GM19463 (cell line): ENCODE data around the gene ERFL.
"Not testable (repeated sequence)": the region's sequence is repeated elsewhere in the genome, so short reads cannot be mapped to it uniquely, and the experiment has no call there.

Experiments used
- ATAC-seq: cut with Tn5 transposase; IDR thresholded peaks from one replicate; pipeline ENCODE4 v1.9.1; 2021; ENCODE audit warnings: mild to moderate bottlenecking, moderate library complexity; ENCODE audit not compliant: unreplicated experiment

The ERFL gene

DNA sequence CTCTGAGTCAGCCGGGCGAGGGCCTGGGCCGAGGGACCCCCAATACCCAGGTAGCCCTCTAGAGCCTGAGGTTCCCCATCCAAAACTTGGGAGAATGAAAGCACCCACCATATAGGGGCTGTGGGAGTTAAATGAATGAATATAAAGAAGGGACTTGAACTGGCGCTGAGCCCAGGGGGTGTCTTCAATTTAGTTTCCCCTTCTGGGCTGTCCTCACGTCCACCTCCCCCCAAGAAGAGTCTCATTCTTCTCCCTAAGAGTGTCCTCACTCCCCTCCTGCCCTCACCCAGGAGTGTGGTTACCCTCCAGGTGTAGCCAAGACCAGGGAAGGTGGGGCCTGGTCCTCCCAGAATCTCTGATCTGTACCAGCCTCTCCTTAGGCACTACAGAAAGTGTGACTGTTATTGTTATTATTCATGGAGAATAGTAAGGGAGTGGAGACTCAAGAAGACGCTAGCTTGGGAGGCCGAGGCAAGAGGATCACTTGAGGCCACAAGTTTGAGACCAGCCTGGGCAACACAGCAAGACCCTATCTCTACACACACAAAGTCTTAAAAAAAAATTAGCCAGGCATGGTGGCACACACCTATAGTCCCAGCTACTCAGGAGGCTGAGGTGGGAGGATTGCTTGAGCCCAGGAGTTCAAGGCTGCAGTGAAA, 48.5 kb downstream of the ERFL start:
- no peak for ATAC-seq

DNA sequence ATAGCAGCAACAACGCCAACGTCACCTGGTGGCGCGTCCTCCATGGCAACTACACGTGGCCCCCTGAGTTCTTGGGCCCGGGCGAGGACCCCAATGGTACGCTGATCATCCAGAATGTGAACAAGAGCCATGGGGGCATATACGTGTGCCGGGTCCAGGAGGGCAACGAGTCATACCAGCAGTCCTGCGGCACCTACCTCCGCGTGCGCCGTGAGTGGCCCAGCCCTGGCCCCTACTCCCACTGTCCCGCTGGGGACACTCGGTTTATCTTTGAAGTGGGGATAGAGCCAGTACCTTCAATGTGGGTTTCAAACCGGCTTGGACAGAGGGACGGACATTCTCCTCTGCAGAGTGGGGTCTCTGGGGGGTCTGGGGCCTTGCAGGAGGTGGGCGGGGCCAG, 49.2 kb downstream of the ERFL start:
- no peak for ATAC-seq

DNA sequence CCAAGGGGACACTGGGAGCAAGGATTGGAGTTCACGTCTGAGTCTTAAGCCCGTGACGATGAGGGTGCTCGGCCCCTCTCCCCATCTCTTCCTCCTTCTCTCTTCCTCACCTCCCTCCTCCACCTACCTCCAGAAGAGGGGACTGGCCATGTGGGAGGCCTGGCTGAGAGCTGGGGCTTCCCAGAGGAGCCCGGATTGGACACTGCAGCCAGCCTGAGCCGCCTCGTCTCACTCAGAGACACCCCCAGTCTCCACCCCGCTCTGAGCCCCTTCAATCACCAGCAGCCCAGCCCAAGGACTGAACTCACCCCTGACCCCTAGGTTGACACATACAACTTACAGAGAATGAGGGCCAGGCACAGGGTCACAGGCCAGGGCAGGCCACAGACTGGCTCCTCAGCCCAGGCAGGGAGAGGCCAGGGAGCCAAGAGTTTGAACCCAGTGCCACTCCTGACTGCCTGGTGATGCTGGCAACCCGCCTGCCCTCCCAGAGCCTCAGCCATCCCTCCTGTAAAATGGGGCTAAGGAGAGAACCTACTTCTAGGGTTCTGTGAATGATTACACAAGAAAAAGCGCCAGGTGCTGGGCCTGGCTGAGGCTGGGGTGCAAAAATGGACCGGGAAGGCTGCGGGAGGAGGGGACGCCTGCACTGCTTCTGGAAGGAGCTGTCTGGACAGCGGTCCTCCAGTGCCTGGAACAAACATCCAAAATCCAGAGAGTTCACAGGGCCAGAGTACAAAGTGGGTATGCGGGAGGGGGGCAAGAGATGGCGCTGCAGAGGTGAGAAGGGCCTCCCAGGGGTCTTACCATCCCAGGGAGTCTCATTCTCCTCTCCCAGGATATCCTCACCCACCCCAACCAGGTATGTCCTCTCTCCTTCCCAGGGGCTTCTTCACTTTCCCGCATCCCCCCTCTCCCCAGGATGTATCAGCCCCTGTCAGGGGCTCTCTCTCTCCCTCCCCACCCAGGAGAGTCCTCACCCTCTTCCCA, 50.0 kb downstream of the ERFL start:
- ATAC-seq = peak; percentile 28

DNA sequence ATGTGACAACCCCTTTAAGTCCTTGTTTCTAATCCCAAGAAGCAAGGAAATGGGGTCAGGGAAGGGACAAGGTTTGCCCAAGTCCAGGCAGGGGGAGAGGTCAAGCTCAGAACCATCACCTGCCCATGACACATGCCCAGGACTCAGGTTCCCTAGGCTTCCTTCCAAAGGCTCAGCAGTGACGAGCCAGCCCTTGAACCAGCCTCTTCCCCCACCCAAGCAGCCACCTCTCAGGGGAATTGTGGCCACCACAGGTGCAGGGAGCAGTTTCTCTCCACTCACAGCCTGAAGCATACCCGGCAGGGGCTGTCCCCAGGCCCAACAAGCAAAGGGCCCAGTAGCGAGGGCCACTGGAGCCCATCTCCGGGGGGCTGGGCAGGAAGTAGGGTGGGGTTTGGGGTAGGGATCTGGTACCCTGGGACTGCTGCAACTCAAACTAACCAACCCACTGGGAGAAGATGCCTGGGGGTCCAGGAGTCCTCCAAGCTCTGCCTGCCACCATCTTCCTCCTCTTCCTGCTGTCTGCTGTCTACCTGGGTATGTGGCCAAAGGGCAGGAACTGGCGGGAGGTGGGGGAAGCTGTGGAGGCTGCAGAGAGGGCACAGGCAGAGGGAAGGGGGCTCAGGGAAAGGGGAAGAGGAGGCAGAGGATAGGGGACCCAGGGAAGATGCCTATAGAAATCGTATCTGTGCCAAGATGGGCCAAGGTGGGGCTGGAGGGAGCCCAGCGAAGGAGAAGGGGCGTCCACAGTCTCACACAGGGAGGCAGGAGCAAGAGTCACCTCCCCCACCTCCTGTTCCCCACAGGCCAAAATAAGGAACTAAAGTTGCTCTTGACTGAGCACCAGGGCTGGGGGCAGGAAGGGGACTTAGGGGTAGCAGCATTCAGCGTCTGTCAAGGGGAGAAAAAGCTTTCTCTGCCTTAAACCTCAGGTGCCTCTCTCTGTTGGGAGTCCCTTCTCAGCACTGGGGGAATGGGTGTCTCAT, 51.1 kb downstream of the ERFL start, which contains the start of gene CD79A:
CD79A (plus strand) TSS at position 433 of the 986 bp plus-strand sequence; CDS start at position 459, 26 bp downstream.
- peak; percentile 78 for ATAC-seq

DNA sequence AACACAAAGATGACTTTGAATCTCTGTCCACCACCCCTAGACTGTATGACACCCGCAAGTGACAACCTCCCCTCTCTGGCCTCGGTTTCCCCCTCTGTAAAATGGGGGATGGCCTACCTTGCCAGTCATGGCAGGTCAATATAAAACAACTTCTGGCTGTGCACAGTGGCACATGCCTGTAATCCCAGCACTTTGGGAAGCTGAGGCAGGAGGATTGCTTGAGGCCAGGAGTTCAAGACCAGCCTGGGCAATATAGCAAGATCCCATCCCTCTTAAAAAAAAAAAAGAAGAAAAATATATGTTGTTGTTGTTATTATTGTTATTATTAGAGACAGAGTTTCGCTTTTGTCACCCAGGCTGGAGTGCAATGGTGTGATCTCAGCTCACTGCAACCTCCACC, 52.3 kb downstream of the ERFL start:
- ATAC-seq = not testable (repeated sequence)

DNA sequence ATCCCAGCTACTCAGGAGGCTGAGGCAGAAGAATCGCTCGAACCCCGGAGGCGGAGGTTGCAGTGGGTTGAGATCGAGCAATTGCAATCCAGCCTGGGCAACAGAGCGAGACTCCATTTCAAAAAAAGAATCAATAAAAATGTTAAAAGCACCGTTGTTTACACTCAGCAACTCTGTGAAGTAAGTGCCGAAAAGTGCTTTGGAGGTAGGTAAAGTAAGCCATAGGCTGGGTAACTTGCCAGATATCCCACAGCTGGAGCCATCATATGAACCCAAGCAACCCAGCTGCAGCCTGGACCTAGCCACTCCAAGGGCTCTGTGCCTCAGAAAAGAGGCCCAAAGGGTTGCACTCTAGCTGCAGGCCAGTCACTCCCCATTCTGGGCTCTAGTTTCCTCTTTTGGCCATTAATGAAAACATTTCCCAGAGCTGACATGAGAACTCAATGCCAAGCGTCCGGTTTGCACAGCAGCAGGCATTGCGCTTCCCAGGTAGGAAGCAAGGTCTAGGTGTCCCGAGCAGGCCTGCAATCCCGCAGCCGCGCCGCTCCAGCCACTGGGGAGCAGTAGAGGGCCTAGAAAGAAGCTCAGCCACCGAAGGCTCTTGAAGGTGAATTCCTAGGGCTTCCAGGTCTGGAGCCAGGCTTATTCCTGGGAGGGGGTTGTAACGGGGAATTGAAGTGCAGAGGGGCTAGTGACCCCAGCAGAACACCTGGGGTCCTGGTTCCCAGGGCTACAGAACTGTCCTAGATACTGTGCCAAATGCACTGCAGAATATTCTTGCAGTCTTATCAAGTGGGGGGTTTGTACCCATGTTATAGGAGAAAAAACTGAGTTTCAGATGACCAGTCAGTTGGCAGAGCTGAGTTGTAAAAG, 55.2 kb downstream of the ERFL start:
- ATAC-seq = no peak

DNA sequence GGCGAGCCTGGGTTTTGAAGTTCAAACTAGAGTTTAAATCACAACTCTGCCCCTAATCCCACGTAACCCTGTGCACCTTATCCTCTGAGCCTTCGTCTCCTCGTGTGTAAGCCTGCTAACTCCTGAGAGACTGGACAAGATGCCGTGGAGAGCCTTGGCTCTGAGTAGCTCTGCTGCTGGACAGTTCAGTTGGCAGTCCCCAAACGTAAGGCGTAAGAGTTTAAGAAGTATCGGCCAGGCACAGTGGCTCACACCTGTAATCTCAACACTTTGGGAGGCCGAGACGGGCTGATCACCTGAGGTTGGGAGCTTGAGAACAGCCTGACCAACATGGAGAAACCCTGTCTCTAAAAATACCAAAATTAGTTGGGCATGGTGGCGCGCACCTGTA, 55.9 kb downstream of the ERFL start:
- ATAC-seq = no peak

DNA sequence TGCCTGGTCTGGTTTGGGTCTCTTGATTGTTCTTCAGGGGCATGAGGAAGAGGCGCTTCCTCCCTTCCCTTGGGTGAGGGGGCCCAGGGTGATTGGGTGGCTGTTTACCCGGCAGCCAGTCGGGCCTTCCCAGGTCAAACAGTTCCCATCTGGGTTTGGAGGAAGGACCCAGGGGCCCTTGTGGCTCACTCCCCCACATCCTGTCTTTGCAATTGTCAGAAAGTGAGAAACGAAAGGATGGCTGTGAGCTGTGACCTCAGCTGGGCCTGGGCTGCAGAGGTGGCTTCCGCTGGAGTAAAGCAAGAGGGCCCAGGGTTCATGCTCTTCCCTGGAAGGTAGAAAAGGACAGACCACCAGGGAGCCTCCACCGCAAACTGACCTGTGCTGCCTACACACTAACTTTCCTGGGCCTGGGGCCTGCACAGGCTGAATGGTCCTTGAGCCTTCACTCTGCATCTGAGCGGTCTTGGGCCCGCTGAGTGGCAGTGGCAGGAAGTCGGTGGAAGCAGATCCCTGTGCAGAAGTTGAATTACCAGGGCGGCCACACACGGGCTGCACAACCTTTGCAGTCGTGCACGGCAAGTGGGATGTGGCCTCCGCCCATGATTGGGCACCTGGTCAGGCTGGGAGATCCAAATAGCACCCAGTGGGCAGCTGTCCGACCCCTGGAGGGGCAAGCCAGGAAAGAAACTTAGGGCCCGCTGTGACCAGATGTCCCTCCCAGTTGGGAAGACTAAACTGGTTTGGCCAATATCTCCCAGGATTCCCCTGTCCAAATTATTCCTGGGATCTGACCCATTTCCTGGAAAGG, 56.5 kb downstream of the ERFL start:
- peak; percentile 60 for ATAC-seq

DNA sequence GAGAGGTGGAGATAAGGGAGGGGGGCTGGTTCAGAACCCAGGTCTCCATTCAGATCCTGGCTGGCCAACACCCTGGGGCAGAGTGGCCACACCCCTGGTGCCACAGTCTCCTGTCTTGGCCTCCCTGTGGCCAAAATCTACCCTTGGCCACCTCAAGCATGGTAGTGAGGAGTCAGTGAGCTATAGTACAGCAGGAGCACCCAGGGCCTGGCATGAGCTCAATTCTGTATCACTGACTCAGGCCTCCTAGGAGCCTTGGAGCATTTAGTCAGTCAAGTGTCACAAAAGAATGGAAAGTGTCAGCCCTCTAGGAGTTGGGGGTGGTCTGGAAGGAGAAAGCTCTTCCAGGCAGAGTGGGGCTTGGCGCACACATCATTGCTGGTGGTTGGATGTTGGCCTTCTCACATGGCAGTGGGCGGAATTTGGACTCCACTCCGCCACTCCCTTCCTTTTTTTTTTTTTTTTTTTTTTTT, 57.8 kb downstream of the ERFL start:
- ATAC-seq = no peak

DNA sequence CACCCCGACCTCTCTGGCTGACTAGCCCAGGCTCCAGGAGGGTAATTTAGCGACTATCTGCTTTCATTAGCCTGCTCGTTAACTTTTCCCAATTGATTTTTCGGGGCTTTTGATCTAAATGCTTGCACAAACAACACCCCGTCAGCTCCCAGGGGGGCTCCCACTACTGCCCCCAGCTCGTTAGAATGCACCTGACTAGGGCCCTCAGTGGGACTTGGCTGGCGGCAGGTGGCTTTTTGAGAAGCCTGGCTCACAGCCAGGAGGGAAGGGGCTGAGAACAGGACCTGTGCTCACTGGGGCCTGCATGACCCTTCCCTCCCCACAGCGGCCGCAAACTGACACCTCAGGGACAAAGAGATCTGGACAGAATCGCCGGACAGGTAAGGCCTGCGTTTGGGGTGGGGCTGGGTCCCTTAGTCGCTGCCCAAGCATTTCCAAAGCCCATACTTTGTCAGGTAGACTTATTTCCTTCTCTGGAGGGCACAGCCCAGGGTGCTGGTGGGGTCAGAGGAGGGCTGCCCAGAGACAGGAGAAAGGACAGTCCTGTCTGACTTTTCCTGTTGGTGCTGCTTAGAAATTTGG, 58.8 kb downstream of the ERFL start:
- ATAC-seq = no peak

DNA sequence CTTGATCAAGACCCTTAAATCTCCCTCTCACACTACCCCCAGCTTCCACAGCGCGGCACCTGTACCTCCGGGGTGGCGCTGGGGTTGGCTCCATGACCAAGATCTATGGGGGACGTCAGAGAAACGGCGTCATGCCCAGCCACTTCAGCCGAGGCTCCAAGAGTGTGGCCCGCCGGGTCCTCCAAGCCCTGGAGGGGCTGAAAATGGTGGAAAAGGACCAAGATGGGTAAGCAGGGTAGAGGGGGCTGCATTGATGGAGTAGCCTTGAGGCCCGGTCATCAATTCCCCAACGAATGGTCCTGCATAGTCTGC, 59.3 kb downstream of the ERFL start:
- ATAC-seq = no peak

DNA sequence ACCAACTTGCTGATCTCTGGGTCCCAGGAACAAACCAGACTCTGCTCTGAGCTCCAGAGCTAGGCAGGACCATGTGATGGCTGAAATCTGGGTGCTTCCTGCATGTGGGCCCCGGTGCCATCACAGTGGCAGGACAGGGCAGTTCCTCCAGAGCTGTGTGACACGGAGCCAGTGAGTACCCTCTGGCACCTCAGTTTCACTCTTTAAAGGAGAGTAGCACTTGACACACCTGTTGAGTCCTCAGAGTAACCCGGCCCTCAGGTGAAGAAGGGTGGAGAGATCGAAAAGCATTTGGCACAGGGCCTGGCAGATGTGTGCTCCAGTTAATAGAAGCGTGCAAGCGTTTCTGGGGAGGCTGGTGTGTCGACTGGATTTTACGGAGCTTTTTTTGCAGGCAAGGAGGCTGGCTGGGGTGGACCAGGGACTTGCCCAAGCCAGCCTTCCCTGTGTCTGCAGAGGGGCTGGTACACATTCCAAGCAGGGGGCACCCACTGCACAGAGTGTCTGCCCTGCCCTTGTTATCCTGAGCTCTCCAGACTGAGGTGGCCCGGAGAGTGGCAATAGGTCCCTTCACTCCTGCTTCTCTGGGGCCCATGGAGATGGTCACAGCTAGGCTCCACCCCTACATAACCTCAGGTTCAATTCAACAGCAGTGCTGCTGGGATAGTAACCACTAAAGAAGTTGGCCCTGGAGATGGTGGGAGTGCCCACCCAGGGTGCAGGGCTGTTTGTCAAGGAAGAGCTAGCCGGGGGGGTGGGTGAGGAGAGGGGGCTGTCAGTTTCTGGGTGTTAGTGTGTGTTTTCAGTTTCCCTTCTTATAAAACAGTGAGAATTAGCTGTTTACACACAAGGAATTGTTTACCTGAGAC, 59.9 kb downstream of the ERFL start:
- no peak for ATAC-seq

DNA sequence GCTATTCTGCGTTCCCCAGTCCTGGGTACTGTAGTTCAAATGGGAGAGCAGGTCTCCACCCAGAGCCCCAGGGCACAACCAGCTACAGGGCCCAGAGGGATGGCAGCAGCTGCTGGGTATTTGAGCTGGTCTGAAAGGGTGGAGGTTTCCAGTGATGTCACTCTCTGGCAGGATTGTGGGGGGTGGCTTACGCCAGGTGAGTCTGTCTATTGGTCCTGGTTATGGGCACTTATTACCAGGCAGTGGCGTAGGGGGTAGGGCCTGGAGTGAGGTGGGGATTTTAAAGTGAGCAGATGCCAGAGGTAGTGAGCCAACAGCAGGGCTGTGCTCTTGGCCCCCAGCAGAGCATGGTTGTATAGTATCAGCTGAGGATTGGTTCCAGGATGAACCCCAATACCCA, 62.0 kb downstream of the ERFL start:
- ATAC-seq = no peak

DNA sequence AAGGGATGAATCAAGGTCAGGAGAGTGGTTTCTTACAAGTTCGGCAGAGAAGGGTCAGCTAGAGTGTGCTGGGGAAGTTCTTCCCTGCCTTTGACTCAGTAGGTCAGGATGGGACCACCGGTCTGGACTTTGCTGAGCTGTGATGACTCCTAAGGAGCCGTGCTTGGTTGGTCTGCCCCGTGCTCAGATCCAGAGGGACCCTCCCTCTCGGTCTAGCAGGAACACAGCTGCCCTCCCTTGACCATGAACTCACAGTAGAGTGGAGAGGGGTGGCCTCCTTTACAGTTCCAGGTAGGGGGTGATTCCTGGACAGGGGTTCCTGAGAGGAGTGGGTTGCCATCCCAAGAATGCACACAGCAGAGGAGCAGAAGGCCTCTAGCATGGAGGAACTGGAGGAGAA, 63.9 kb downstream of the ERFL start:
- no peak for ATAC-seq

DNA sequence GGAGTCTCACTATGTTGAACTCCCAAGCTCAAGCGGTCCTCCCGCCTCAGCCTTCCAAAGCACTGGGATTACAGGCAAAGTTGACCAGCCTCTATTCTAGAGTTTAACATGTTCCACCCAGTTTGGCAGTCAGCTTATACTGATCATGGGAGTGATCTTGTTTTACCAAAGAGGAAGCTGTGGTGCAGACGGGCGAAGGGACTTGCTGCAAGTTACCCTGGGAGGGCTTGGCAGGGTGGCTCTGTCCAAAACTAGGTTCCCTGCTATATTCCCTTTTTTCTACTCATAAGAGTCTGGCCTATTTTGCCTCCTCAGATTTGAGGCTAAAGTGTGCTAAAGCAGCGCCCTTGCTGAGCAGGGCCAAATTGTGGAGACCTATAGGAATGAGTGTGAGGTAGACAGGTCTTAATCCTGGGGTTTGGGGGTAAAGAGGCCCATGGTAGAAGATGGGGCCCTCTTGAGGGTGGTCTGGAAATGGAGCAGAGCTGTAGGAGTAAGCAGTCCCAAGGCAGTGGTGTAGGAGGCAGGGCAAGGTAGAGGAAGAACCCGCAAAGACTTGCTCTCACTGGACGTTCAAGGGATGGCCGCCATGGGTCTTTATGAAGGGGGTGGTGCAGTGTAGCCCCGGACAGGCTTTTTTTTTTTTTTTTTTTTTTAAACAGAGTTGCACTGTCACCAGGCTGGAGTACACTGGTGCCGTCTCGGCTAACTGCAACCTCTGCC, 64.9 kb downstream of the ERFL start:
- ATAC-seq = no peak

DNA sequence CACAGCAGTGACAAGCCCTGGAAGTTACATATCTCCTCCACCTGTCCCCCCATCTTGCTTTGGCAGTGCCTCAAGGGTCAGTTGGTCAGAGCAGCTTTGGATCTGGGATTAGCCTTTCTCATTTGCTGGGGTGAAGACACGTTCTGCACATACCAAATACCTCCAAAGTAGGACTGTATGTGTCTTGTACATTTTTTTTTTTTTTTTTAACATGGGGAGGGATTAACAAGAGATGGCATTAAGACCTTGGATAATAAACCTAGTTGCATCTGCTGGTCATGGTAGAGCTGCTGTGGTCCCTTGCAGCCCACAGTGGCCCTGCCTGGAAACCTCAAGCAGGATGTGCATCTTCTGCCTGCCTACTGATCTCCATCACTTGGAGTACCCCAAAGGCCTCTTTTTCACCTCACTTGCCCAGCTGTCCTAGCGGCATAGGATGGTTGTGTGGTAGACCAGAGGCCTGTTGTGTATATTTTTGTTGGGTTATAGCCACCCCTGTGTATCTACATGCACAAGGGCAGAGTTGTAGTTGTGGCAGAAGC, 65.7 kb downstream of the ERFL start:
- ATAC-seq = no peak

DNA sequence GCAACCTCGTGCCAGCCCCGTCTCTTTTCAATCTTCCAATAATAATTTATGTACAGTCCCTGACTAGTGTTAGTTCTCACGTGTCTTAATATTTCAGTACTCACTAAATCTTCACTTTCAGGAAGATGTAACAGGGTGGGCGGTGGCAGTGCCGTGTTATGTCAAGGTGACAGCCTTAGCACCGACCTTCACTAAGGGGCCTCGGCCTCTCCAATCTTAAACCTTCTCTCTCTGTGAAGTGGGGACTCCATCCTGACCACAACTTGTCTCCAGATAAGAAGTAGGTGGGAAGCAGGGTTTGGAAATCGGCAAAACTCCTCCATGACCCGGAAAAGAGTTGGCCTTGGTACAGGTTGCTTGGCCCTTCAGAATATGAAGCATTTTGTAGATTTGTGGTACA, 66.4 kb downstream of the ERFL start:
- ATAC-seq = no peak
